Keratinocyte (primary cell): ENCODE data around the gene PRR16.
"Not testable (repeated sequence)": the region's sequence is repeated elsewhere in the genome, so short reads cannot be mapped to it uniquely, and the experiment has no call there.

ENCODE experiments used
- CTCF ChIP-seq, 3 experiments: IDR thresholded peaks in 1 of 3; conservative IDR thresholded peaks in 1 of 3; optimal IDR thresholded peaks in 1 of 3; 2 replicates in 2 of 3; 3 replicates in 1 of 3; pipeline versions ENCODE3 to v1.5.1; 2011; ENCODE audit warnings: low read length in 3 of 3, mild to moderate bottlenecking in 3 of 3, moderate library complexity in 2 of 3, control low read depth in 1 of 3, inconsistent platforms in 1 of 3; ENCODE audit not compliant: insufficient read depth in 2 of 3; ENCODE audit errors: extremely low read depth in 1 of 3
- EZH2 ChIP-seq: IDR thresholded peaks from one replicate; pipeline ENCODE4 v1.6.1; 2012; ENCODE audit warnings: inconsistent platforms, mild to moderate bottlenecking, low read length, moderate library complexity

- not testable (repeated sequence) for TF ChIP-seq EZH2; CTCF (optimal IDR thresholded peaks at IDR 0.05 in 1 of 3, IDR thresholded peaks at IDR 0.05 in 1 of 3, conservative IDR thresholded peaks at IDR 0.05 in 1 of 3; ENCODE audit: extremely low read depth in 1 of 3, insufficient read depth in 2 of 3, low read length in 3 of 3)
These were observed 236.6 kb downstream of the PRR16 start for GRCh38 chr5:120700653-120701052.
